Neural crest cell (in vitro differentiated cells): ENCODE data around the gene NR2C2. TPM values are rescaled to one million over a fixed set of nuclear protein-coding genes. Genes with fewer than 3 reads are reported as not detected.

Source experiments
- DNase-seq: peaks from one replicate; pipeline ENCODE4 v3.0.0; 2021; ENCODE audit warnings: low read depth, mixed read lengths, low spot score
- H3K27ac Mint-ChIP-seq: one replicate; pipeline ENCODE4 v1.8.0; 2021; ENCODE audit warnings: mild to moderate bottlenecking, mixed read lengths; ENCODE audit not compliant: unreplicated experiment
- H3K27me3 Mint-ChIP-seq: 2 replicates; pipeline ENCODE4 v1.8.0; 2021; ENCODE audit warnings: low read depth, mild to moderate bottlenecking, mixed read lengths
- H3K36me3 Mint-ChIP-seq: 2 replicates; pipeline ENCODE4 v1.8.0; 2021; ENCODE audit warnings: low read depth, mild to moderate bottlenecking, mixed read lengths
- H3K4me1 Mint-ChIP-seq: 2 replicates; pipeline ENCODE4 v1.8.0; 2021; ENCODE audit warnings: mixed read lengths
- H3K4me3 Mint-ChIP-seq: one replicate; pipeline ENCODE4 v1.8.0; 2021; ENCODE audit warnings: mild to moderate bottlenecking, mixed read lengths
- H3K9me3 Mint-ChIP-seq: 2 replicates; pipeline ENCODE4 v1.8.0; 2021; ENCODE audit warnings: mixed read lengths
- total RNA-seq: library from RNA; stranded (reverse); gene quantifications from 2 replicates; pipeline ENCODE4 v1.2.1, GENCODE V29; 2021
- TF ChIP-seq, protein P1 (sequence below): fragments of 200-600 bp; sonication (generic); conservative IDR thresholded peaks from 2 replicates; pipeline ENCODE4 v1.5.0; 2021; ENCODE audit warnings: antibody characterized with exemption, mild to moderate bottlenecking

Gene NR2C2
- total RNA-seq, 1 donor from 2014 or later: 34.4 TPM

DNA sequence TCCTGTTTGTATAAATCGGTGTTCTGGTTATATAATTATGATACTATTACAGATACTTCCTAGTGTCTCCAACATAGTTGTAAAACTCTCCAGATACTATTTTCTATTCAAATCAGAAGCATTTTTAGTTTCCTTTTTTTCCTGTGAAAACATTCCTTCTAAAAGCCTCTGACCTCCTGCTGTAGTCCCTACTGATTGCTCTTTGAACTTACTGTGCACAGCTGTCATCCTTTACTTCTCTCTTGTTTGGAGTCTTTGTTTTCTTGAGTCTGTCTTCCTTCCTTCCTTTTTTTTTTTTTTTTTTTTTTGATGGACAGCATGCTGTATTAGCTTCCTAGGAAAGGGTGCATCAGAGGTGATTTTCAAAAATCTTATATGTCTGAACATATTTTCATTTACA is 28.9 kb downstream of the NR2C2 start:
- no peak for DNase-seq
- Mint-ChIP-seq H3K27ac (no peak overlapping the region), H3K4me1 (peaks cover 43% of the 10 kb centered on the region), H3K4me3 (peak overlapping the region; percentile 7), H3K27me3 (no peaks in the 10 kb centered on the region), H3K9me3 (peaks cover 5% of the 10 kb centered on the region), H3K36me3 (peaks cover 31% of the 10 kb centered on the region)
- TF ChIP-seq, protein P1, sequence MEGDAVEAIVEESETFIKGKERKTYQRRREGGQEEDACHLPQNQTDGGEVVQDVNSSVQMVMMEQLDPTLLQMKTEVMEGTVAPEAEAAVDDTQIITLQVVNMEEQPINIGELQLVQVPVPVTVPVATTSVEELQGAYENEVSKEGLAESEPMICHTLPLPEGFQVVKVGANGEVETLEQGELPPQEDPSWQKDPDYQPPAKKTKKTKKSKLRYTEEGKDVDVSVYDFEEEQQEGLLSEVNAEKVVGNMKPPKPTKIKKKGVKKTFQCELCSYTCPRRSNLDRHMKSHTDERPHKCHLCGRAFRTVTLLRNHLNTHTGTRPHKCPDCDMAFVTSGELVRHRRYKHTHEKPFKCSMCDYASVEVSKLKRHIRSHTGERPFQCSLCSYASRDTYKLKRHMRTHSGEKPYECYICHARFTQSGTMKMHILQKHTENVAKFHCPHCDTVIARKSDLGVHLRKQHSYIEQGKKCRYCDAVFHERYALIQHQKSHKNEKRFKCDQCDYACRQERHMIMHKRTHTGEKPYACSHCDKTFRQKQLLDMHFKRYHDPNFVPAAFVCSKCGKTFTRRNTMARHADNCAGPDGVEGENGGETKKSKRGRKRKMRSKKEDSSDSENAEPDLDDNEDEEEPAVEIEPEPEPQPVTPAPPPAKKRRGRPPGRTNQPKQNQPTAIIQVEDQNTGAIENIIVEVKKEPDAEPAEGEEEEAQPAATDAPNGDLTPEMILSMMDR: no peak

- H3K36me3 Mint-ChIP-seq: peaks cover 18% of the 10 kb centered on the region
- H3K4me3 Mint-ChIP-seq: no peak overlapping the region
- peaks cover 4% of the 10 kb centered on the region for H3K9me3 Mint-ChIP-seq
- peaks cover 35% of the 10 kb centered on the region for H3K4me1 Mint-ChIP-seq
- no peak for DNase-seq
- no peak overlapping the region for H3K27ac Mint-ChIP-seq
- no peaks in the 10 kb centered on the region for H3K27me3 Mint-ChIP-seq
- TF ChIP-seq, protein P1: no peak
Measured at GRCh38 chr3:14980689-14981088, 33.3 kb downstream of the NR2C2 start.

DNA sequence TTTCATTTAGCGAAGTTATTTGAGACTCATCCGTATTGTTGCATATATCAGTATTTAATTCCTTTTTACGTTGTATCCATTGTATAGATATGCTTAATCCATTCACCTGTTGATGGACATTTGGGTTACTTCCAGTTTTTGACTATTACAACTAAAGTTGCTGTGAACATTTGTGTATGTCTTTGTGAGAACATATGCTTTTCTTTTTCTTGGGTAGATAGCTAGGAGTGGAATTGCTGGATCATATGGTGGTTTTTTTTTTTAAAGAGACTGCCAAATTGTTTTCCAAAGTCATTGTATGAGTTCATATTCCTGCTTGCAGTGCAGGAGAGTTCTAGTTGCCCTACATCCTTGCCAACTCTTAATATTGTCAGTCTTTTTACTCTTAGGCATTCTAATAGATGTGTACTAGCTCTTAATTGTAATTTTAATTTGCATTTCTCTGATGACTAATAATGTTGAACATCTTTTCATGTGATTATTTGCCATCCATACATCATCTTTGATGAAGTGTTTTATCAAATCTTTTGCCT is 37.3 kb downstream of the NR2C2 start:
- peaks cover 4% of the 10 kb centered on the region for H3K9me3 Mint-ChIP-seq
- no peak for DNase-seq
- peaks cover 12% of the 10 kb centered on the region for H3K36me3 Mint-ChIP-seq
- H3K4me1 Mint-ChIP-seq: peaks cover 8% of the 10 kb centered on the region
- H3K27ac Mint-ChIP-seq: no peak overlapping the region
- TF ChIP-seq, protein P1: no peak
- no peaks in the 10 kb centered on the region for H3K27me3 Mint-ChIP-seq
- H3K4me3 Mint-ChIP-seq: no peak overlapping the region

DNA sequence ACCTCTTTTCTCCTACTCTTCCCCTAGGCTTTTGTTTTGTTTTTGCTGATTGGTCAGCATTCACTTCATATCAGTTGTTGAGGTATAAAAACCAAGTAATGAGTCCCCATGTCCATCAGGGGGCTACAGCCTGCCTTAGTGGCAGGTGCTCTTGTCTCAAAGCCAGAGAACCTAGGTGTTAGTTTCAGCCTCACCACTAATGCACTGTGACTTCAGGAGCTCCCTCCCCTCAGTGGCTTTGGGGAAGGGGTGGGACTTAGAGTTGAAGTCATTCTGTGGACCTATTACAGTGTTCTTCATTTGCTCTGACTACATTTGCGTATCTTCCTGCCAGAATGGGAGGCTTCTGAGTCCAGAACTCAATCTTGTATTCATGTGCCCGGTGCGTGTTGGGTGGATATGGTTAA is 41.6 kb downstream of the NR2C2 start:
- Mint-ChIP-seq H3K9me3 (peaks cover 4% of the 10 kb centered on the region), H3K4me3 (no peak overlapping the region), H3K27ac (no peak overlapping the region), H3K27me3 (no peaks in the 10 kb centered on the region), H3K36me3 (peaks cover 10% of the 10 kb centered on the region), H3K4me1 (peaks cover 29% of the 10 kb centered on the region)
- no peak for DNase-seq
- TF ChIP-seq, protein P1: no peak

DNA sequence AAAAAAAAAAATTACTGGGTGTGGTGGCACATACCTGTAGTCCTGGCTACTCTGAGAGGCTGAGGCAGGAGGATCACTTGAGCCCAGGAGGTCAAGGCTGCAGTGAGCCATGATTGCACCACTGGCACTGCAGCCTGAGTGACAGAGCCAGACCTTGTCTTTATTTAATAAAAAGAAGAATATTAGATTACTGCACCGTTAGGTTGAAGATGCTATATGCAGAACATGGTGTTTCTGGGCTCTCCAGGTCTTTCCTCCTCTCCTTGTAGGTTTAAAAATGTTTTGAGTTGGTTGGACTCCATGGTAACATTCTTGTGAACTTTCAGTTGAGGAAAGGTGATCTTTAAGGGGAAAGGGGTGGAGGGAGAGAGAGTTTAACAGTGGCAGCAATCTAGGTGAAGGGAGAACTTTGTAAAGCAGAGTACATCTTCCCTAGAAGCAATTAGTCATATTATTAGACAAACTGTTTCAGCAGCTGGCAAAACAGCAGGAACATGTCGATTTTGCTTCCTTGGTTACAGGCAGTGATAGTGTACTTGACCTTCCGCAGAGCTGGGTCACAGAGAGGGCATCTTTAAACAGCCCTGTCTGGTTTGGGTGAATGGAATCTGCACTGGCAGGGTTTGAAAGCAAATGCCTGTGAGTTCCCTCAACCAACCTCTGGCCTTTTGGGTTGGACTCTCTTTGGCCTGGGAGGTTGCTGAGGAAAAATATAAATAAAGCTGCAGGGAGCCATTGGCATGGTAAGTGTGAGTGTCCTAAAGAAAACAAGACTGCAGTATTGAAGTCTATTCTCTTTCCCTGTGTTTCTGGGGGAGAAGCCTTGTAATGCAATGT is 42.8 kb downstream of the NR2C2 start:
- Mint-ChIP-seq H3K4me3 (no peak overlapping the region), H3K36me3 (peaks cover under 1% of the 10 kb centered on the region), H3K27me3 (no peaks in the 10 kb centered on the region), H3K9me3 (no peaks in the 10 kb centered on the region), H3K27ac (no peak overlapping the region), H3K4me1 (peaks cover 29% of the 10 kb centered on the region)
- DNase-seq: no peak
- TF ChIP-seq, protein P1: no peak
